H1 (cell line): ENCODE results near the gene OSM.
A peak's percentile ranks its signal among the peaks of the same experiment; 100 is the strongest.

Experiments used
- CBX5 ChIP-seq: fragments of 300-800, 300-1000 bp; sonication (generic); IDR thresholded peaks from 2 replicates; pipeline ENCODE4 v1.7.1; 2016; ENCODE audit warnings: antibody characterized with exemption, low read length, low read depth
- EGR1 ChIP-seq: IDR thresholded peaks from 2 replicates; pipeline ENCODE4 v1.6.1; 2011; ENCODE audit warnings: low read depth, low read length, borderline replicate concordance
- EZH2 ChIP-seq: fragments of 200-600 bp; sonication (generic); IDR thresholded peaks from 2 replicates; pipeline ENCODE4 v1.7.1; 2012; ENCODE audit warnings: low read depth, mild to moderate bottlenecking, moderate library complexity, low read length, inconsistent platforms; ENCODE audit not compliant: severe bottlenecking
- POLR2A ChIP-seq, 2 experiments: IDR thresholded peaks; 1 replicate in 1 of 2; 2 replicates in 1 of 2; pipeline ENCODE4 v1.6.1; 2011; ENCODE audit warnings: low read depth in 2 of 2, low read length in 2 of 2, mild to moderate bottlenecking in 2 of 2; ENCODE audit errors: control extremely low read depth in 1 of 2
- TAF1 ChIP-seq: IDR thresholded peaks from 2 replicates; pipeline ENCODE4 v1.6.1; 2011; ENCODE audit warnings: mild to moderate bottlenecking, low read depth, low read length
- TEAD4 ChIP-seq: IDR thresholded peaks from 2 replicates; pipeline ENCODE4 v1.6.1; 2012; ENCODE audit warnings: low read depth, low read length, inconsistent platforms, mixed read lengths
- TF ChIP-seq, protein P1 (sequence below), 3 experiments: IDR thresholded peaks; 1 replicate in 2 of 3; 2 replicates in 1 of 3; pipeline versions ENCODE4 v1.5.1 to v1.6.1; 2011; ENCODE audit warnings: low read length in 3 of 3, mild to moderate bottlenecking in 3 of 3, inconsistent platforms in 2 of 3, low read depth in 1 of 3, moderate library complexity in 1 of 3; ENCODE audit not compliant: insufficient read depth in 1 of 3; ENCODE audit errors: control extremely low read depth in 1 of 3

DNA sequence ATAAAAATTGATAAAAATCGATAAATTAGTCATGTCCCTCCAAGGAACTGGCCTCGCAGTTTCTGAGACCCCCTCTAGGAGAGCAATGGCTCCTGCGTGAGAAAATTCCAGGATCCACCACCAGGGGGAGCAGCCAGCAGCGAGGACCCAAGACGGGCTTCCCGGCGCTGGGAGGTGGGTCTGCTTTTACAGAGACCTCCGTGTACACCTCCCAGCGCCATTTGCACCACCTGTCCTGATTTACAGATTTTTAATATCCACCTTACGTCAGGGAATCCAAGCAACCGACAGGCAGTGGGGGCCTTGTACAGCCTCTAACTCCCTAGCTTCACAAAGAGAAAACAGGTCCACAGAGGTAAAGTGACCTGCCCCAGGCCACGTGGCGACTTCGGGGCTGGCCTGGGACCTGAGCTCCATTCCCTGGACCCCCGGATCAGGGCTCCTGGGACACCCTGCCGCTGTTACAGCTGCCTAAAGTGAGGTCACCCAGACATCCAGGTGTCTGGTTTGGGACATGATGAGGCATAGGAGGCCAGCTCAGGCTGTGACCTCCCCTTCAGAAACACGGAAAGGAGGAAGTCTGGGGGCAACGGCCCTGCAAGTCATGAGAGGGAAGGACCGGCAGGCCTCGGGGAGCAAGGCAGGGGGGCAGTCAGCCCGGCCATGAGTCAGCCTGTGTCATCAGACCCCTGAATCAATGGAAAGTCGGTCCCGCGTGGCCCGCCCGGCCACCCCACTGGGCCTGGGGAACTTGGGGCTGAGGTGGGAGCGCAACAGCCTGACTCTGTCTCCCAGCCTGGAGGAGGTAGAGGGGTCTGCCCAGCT is 3.5 kb downstream of the OSM start:
- TF ChIP-seq, protein P1, sequence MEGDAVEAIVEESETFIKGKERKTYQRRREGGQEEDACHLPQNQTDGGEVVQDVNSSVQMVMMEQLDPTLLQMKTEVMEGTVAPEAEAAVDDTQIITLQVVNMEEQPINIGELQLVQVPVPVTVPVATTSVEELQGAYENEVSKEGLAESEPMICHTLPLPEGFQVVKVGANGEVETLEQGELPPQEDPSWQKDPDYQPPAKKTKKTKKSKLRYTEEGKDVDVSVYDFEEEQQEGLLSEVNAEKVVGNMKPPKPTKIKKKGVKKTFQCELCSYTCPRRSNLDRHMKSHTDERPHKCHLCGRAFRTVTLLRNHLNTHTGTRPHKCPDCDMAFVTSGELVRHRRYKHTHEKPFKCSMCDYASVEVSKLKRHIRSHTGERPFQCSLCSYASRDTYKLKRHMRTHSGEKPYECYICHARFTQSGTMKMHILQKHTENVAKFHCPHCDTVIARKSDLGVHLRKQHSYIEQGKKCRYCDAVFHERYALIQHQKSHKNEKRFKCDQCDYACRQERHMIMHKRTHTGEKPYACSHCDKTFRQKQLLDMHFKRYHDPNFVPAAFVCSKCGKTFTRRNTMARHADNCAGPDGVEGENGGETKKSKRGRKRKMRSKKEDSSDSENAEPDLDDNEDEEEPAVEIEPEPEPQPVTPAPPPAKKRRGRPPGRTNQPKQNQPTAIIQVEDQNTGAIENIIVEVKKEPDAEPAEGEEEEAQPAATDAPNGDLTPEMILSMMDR (IDR thresholded peaks at IDR 0.05; ENCODE audit: control extremely low read depth in 1 of 3, insufficient read depth in 1 of 3, low read depth in 1 of 3, low read length in 3 of 3), result peak; percentile 85 to 99 (median 90)
- no peak for TF ChIP-seq EZH2
- TF ChIP-seq CBX5, result no peak
- TF ChIP-seq POLR2A (IDR thresholded peaks at IDR 0.05; ENCODE audit: control extremely low read depth in 1 of 2, low read depth in 2 of 2, low read length in 2 of 2), result no peak
- TF ChIP-seq TEAD4, result peak; percentile 62; the same call in 1 of the 2 replicates
- no peak for TF ChIP-seq TAF1
- no peak for TF ChIP-seq EGR1
